Measurements from ENCODE around the gene OSTN. TPM values are rescaled to one million over a fixed set of nuclear protein-coding genes. Genes with fewer than 3 reads are reported as not detected.
"Not testable (repeated sequence)": the region's sequence is repeated elsewhere in the genome, so short reads cannot be mapped to it uniquely, and the experiment has no call there.

OSTN gene, protein sequence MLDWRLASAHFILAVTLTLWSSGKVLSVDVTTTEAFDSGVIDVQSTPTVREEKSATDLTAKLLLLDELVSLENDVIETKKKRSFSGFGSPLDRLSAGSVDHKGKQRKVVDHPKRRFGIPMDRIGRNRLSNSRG
- total RNA-seq, result not detected

DNA sequence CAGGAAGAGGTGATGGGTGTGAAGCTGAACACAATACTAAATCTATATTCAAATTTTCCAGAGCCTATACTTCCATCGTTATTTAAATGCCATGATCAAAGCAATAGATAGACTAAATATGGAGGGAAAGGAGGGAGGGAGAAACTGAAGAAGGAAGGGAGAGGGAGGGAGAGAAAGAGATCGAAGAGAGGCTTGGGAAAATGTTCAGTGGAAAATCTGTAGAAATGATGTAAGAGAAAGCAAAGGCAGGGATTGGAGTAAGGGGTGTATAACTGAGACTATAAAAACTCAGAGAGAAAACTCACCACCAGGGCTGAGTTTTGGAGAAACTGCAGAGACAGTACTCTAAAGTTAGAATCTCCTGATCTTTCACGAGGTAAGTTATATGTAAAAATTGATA is at the start of gene OSTN:
OSTN (plus strand) TSS at position 310 of the 400 bp plus-strand sequence. CDS start 13,292 bp downstream, outside the sequence.
- H3K9me3 Mint-ChIP-seq, result peaks cover 0 to 3% of the 10 kb centered on the region in 2 donors
- no peaks in the 10 kb centered on the region for H3K36me3 Mint-ChIP-seq

DNA sequence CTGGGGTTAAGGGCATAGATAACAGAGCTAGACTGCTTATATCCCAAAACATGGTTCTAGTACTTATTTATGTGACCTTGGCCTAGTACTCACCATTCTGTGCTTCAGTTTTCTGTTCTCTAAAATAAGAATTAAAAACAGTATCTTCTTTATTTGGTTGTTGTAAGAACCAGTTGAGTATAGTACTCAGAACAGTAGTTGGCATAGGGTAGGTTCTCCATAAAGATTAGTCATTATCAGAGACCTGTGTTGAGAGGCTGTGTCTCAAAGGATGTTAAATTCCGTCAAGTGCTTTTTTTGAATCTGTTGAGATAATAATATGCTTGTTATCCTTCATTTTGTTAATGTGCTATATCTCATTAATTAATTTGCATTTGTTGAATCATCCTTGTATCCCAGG is 47.4 kb upstream of the OSTN start:
- H3K9me3 Mint-ChIP-seq, result peaks cover 16 to 40% of the 10 kb centered on the region in 2 donors
- no peak overlapping the region for H3K27ac Mint-ChIP-seq
- peaks cover 0 to 15% of the 10 kb centered on the region in 2 donors for H3K36me3 Mint-ChIP-seq
- DNase-seq (ENCODE audit: low spot score in 2 of 2) (no peak), ATAC-seq (no peak)

More for the DNA sequence above, at the start of gene OSTN:
- DNase-seq (ENCODE audit: low spot score in 2 of 2) (no peak), ATAC-seq (no peak)
- H3K27ac Mint-ChIP-seq, result no peak within 1 kb of the TSS

DNA sequence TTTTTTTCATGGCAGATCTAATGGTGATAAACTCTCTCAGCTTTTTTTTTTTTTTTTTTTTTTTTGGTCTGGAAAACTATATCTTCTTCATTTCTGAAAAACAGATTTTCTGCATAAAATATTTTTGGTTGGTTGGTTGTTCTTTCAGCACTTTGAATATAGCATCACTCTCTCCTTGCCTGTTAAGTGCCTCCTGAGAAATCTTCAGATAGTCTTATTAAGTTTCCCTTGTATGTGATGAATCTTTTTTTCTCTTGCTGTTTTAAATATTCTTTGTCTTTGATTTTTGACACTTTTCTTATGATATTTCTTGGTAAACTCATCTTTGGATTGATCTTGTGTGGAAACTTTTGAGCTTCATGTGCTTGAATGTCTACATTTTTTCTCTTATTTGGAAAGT is 44.2 kb upstream of the OSTN start:
- H3K27ac Mint-ChIP-seq, result no peak overlapping the region
- H3K36me3 Mint-ChIP-seq, result peaks cover 0 to 10% of the 10 kb centered on the region in 2 donors
- no peak for ATAC-seq
- no peak for DNase-seq (ENCODE audit: low spot score in 2 of 2)
- H3K9me3 Mint-ChIP-seq, result peaks cover 12 to 21% of the 10 kb centered on the region in 2 donors

DNA sequence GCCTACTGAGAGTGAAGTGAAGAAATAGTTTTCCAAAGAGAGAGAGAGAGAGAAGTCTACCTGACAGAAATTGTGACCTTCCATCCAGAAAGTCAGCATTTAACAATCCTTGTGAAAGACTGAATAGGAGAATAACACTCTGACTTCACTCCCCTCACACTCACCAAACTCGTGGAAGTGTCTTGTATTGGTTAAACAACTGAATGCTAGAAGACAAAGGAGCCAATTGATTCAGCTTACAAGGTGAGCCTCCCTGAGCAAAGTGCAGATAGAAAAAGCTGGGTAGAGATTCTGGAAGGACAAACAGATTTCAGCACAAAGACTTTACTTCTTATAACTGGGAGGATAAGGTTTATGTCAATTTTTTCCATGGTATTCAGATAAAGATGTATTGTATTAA is 40.8 kb upstream of the OSTN start:
- Mint-ChIP-seq H3K27ac (no peak overlapping the region), H3K9me3 (peaks cover 12 to 30% of the 10 kb centered on the region in 2 donors), H3K36me3 (peaks cover 0 to 10% of the 10 kb centered on the region in 2 donors)
- no peak for DNase-seq (ENCODE audit: low spot score in 2 of 2)
- no peak for ATAC-seq

DNA sequence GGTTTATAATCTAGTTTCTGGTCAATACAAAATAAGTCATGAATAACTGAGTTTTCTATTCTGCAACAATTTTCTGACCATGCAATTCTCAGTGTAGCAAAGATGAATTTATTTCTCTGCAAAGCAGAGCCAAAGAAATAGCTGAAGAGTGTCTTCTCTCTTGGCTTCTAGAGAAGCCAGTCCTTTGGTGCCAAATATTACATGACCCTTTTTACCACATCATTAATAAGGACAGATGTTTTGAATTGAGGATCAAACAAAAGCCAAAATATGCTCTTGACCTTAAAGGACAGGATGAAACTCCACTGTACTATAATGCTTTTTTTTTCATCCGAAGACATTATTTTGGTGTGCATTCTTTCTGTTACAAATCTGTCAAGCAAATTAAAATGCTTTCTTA is 40.2 kb upstream of the OSTN start:
- peaks cover 0 to 10% of the 10 kb centered on the region in 2 donors for H3K36me3 Mint-ChIP-seq

DNA sequence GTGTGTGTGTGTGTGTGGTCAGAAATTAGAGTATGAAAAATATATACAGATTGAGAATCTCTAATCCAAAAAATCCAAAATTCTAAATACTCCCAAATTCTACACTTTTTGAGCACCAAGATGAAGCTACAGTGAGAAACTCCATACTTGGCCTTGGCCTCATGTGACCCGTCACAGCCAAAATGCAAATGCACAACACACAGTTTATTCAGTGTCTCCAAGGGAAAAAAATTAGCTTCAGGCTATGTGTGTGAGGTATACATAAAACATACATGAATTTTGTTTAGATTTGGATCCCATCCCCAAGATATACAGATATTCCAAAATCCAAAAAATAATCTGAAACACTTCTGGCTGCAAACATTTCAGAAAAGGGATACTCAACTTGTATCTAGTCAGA is 33.2 kb upstream of the OSTN start:
- DNase-seq (ENCODE audit: low spot score in 2 of 2), result no peak
- Mint-ChIP-seq H3K27ac (no peak overlapping the region), H3K9me3 (peaks cover 0 to 9% of the 10 kb centered on the region in 2 donors), H3K36me3 (no peaks in the 10 kb centered on the region)
- ATAC-seq, result no peak

More for the DNA sequence above, 40.2 kb upstream of the OSTN start:
- peaks cover 12 to 25% of the 10 kb centered on the region in 2 donors for H3K9me3 Mint-ChIP-seq
- H3K27ac Mint-ChIP-seq, result no peak overlapping the region
- no peak for DNase-seq (ENCODE audit: low spot score in 2 of 2)
- no peak for ATAC-seq

DNA sequence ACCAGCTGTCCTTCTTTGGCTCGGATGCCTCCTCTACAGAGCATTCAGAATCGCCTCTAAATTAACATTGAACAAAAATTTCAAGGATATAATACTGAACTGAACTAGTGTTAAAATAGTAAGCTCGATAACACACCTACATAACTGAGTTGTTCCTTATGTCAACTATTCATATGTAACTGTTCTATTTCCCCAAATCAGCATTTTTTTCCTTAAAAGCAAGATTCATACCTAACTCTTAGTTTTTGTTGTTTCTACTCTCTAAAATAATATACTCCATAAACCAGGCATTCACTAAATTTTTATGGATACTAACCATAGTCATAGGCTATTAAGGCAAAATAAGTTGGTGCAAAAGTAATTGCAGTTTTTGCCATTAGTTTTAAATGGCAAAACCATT is 32.7 kb upstream of the OSTN start:
- DNase-seq (ENCODE audit: low spot score in 2 of 2), result no peak
- Mint-ChIP-seq H3K36me3 (no peaks in the 10 kb centered on the region), H3K9me3 (peaks cover 0 to 9% of the 10 kb centered on the region in 2 donors), H3K27ac (no peak overlapping the region)
- no peak for ATAC-seq

DNA sequence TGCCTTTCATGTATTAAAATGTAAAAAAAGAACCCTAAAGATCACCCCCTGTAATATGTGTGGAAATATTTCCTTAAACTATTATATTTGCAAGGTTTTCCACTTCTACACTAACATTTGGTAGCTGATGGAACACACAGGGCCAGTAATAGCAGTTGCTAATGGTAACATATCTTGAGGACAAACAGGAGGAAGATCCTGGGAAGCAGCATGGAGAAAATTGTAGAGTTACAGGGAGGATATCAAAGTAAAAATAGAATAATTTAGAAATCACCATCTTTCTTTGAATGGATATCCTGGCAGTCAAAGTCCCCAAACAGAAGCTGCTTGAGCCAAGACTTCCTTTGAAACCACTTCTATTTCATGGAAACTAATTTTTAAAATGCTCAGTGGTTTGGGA is 29.5 kb upstream of the OSTN start:
- H3K27ac Mint-ChIP-seq, result no peak overlapping the region
- no peaks in the 10 kb centered on the region for H3K36me3 Mint-ChIP-seq
- H3K9me3 Mint-ChIP-seq, result no peaks in the 10 kb centered on the region
- DNase-seq (ENCODE audit: low spot score in 2 of 2) (no peak), ATAC-seq (no peak)

DNA sequence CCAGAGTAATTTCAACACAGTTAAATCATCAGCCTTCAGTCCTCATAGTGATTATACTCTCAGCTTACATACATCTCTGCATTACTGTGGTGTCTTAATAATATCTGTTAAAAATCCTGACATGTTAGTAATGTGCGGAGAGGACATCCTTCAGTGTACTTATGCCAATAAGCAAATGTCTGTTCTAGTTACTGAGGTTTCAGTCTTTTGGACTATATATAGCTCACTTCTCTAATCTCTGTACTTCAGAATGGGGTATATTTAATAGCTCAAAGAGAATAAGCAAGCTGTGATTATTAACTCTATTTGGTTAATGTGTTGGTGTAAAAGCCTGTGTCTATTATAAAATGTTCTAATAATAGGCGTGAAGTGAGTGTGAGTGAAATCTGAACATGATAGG is 28.9 kb upstream of the OSTN start:
- no peak for ATAC-seq
- no peaks in the 10 kb centered on the region for H3K9me3 Mint-ChIP-seq
- no peak for DNase-seq (ENCODE audit: low spot score in 2 of 2)
- H3K27ac Mint-ChIP-seq, result no peak overlapping the region
- H3K36me3 Mint-ChIP-seq, result no peaks in the 10 kb centered on the region

DNA sequence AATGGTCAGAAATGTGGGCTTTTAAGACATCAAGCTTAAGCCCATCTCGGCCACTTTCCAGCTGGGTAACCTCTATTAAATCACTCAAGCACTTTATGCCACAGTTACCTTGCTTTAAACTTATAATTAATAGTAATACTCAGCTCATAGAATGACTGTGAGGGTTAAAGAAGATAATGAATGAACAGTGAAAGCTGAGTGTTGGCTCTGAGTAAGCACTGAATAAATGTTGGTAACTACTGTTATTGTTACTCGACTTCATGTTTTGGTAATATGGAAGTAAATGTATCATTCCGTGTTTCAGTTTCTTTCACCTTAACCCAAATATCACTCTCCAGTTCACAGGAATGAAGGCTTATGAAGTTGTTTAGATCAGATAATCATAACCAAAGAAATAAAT is 23.9 kb upstream of the OSTN start:
- H3K27ac Mint-ChIP-seq, result no peak overlapping the region
- DNase-seq (ENCODE audit: low spot score in 2 of 2) (no peak), ATAC-seq (no peak)
- H3K36me3 Mint-ChIP-seq, result no peaks in the 10 kb centered on the region
- H3K9me3 Mint-ChIP-seq, result peaks cover 0 to 3% of the 10 kb centered on the region in 2 donors

DNA sequence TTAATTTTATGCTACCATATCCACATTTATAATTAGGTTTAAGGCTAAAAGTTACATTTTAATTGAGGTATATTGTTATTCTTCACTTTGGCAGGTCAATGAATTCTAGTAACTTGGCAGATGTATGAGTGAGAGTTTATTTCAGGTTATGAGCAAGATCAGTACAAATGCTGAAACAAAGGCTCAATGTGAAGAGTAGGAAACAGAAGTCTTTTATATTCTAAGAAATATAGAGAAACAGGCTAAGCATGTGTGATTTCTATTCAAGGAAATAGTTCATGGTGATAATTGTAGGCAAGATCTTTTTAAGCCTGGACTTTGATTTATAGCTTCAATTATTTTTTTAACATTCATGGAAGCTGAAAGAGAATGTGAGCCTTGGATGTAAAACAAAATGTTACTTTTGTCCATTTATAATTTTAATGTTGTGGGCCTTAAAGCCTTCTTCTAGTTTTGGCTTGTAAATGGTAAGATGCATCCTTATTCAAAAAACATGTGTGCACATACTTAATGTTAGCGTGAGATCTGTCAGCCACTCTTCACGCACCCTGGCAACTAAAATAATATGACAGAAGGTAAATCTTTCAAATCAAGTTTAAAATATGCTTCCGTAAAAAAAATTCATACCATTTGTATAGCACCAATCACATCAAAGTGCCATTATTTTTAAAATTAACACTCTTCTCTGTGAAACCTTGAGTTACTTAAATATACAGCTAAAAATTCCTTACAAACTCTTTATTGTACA is 22.8 kb upstream of the OSTN start:
- H3K36me3 Mint-ChIP-seq, result no peaks in the 10 kb centered on the region
- no peak overlapping the region for H3K27ac Mint-ChIP-seq
- DNase-seq (ENCODE audit: low spot score in 2 of 2) (no peak), ATAC-seq (no peak)
- peaks cover 0 to 3% of the 10 kb centered on the region in 2 donors for H3K9me3 Mint-ChIP-seq

DNA sequence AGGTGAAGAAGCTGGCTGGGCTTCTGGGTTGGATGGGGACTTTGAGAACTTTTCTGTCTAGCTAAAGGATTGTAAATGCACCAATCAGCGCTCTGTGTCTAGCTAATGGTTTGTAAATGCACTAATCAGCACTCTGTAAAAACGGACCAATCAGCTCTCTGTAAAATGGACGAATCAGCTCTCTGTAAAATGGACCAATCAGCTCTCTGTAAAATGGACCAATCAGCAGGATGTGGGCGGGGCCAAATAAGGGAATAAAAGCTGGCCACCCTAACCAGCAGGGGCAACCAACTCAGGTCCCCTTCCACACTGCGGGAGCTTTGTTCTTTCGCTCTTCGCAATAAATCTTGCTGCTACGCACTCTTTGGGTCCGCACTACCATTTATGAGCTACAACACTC is 13.7 kb upstream of the OSTN start:
- not testable (repeated sequence) for DNase-seq (ENCODE audit: low spot score in 2 of 2); ATAC-seq; H3K9me3 Mint-ChIP-seq; H3K36me3 Mint-ChIP-seq; H3K27ac Mint-ChIP-seq

DNA sequence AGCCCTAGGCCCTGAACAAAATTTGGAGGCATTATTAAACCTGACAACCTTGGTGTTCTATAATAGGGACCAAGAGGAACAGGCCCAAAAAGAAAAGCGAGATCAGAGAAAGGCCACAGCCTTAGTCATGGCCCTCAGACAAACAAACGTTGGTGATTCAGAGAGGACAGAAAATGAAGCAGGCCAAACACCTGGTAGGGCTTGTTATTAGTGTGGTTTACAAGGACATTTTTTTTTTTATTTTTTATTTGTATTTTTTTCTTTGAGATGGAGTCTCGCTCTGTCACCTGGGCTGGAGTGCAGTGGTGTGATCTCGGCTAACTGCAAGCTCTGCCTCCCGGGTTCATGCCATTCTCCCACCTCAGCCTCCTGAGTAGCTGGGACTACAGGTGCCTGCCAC is 10.8 kb upstream of the OSTN start:
- DNase-seq (ENCODE audit: low spot score in 2 of 2); H3K27ac Mint-ChIP-seq; H3K36me3 Mint-ChIP-seq; ATAC-seq: not testable (repeated sequence)
- peaks cover 0 to 14% of the 10 kb centered on the region in 2 donors for H3K9me3 Mint-ChIP-seq

DNA sequence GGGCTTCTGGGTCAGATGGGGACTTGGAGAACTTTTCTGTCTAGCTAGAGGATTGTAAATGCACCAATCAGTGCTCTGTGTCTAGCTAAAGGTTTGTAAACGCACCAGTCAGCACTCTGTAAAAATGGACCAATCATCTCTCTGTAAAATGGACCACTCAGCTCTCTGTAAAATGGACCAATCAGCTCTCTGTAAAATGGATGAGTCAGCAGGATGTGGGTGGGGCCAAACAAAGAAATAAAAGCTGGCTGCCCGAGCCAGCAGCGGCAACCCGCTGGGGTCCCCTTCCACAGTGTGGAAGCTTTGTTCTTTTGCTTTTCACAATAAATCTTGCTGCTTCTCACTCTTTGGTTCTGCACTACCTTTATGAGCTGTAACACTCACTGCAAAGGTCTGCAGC is 6.8 kb upstream of the OSTN start:
- peaks cover 0 to 13% of the 10 kb centered on the region in 2 donors for H3K9me3 Mint-ChIP-seq
- H3K36me3 Mint-ChIP-seq; ATAC-seq; DNase-seq (ENCODE audit: low spot score in 2 of 2); H3K27ac Mint-ChIP-seq: not testable (repeated sequence)

DNA sequence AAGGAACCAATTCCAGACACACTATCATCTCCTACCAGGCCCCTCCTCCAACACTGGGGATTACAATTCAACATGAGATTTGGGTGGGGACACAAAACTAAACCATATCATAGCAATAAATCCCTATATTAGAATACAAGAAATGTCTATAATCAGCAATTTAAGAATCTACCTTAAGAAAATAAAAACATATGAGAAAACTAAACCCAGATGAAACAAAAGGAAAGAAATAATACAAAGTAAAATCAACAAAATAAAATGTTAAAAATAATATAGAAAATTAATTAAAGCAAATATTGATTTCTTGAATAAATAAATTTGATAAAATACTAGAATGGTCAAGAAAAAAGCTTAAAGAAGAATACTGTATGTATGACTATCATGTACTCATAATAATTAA is 6.1 kb upstream of the OSTN start:
- ATAC-seq (no peak), DNase-seq (ENCODE audit: low spot score in 2 of 2) (no peak)
- Mint-ChIP-seq H3K9me3 (peaks cover 0 to 11% of the 10 kb centered on the region in 2 donors), H3K36me3 (no peaks in the 10 kb centered on the region), H3K27ac (no peak overlapping the region)

DNA sequence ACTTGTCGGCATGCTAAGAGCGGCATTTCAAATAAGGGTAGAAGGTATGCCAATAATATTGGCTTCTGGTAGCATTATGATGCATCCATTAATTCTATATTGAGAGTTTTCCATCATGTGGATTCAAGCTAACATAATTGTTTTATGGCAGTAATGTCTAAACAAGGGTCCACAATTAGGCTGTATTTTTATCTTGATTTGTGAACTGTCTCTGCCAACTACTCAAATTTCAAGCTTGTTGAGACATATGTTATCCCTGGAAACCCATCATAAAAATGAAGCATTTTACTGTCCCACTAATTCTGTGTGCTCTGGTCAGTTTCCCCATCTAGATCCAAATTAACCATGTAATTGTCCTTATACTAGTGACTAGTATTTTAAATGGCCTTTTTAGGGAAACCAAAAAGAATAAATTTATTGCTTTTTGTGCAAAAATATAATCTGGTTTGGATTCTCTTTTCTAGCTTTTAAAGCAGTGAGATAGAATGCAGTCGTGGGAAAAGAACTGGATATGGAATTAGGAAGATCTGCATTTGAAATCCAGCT is 1.2 kb upstream of the OSTN start:
- Mint-ChIP-seq H3K9me3 (peaks cover 0 to 3% of the 10 kb centered on the region in 2 donors), H3K36me3 (no peaks in the 10 kb centered on the region), H3K27ac (no peak overlapping the region)
- ATAC-seq, result no peak
- DNase-seq (ENCODE audit: low spot score in 2 of 2), result no peak

DNA sequence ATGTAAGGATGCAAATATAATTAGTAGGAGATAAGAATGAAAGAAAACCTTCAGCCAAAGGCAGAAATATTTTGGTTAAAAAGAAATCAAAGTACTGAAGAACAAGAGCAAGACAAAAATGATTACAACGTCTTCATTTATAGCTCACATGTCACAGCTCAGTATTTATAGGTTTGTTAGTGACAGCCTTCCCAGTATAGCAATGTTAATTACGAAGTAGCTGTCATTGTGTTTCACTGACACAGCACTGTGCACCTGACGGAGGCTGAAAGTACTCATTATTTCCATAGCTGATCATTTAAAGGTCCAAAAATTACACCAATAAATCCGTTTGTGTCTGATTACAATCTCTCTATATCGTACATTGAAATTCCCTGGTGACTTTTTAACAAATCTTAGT is 561 bp upstream of the OSTN start:
- Mint-ChIP-seq H3K9me3 (peaks cover 0 to 3% of the 10 kb centered on the region in 2 donors), H3K36me3 (no peaks in the 10 kb centered on the region), H3K27ac (no peak overlapping the region)
- no peak for ATAC-seq
- no peak for DNase-seq (ENCODE audit: low spot score in 2 of 2)

DNA sequence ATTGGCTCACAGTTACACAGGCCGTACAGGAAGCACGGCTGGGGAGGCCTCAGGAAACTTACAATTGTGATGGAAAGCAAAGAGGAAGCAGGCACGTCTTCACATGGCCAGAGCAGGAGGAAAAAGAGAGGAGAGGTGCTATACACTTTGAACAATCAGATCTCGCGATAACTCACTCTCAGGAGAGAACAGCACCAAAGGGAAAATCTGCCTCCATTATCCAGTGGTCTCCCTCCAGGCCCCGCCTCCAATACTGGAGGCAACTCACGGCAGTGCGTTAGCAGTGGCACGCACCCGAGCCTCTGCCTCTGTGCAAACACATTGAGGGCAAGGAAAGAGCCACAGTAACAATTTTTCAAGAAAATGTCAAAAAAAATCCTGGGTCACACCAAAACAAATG is 11.0 kb downstream of the OSTN start:
- Mint-ChIP-seq H3K36me3 (no peaks in the 10 kb centered on the region), H3K9me3 (peaks cover 0 to 5% of the 10 kb centered on the region in 2 donors), H3K27ac (peak overlapping the region in 1 of 2 donors; percentile 6)
- ATAC-seq, result no peak
- no peak for DNase-seq (ENCODE audit: low spot score in 2 of 2)

All from activated naive CD4-positive, alpha-beta T cell treated with anti-CD3 and anti-CD28 coated beads, Interleukin-2, amount 50 U/mL, for 72 hours (primary cell).